H9 (cell line): ENCODE results near the gene MYL2. TPM values are rescaled to one million over a fixed set of nuclear protein-coding genes. Genes with fewer than 3 reads are reported as not detected.

Source experiments
- DNase-seq: peaks from one replicate; pipeline ENCODE4 v3.0.0-alpha.2; 2017
- H2AFZ ChIP-seq: one replicate; pipeline ENCODE4 v1.6.1; 2013; ENCODE audit warnings: mild to moderate bottlenecking, low read length, control low read depth, moderate library complexity
- H2AK5ac ChIP-seq: 2 replicates; pipeline ENCODE4 v1.6.1; 2013; ENCODE audit warnings: low read length, control low read depth, mixed read lengths; ENCODE audit not compliant: insufficient read length
- H2BK120ac ChIP-seq: one replicate; pipeline ENCODE4 v1.6.1; 2013; ENCODE audit warnings: low read depth, mild to moderate bottlenecking, low read length, control low read depth, inconsistent platforms; ENCODE audit not compliant: poor library complexity, severe bottlenecking
- H2BK12ac ChIP-seq: 2 replicates; pipeline ENCODE4 v1.6.1; 2013; ENCODE audit warnings: low read length, control low read depth, mixed read lengths, low read depth; ENCODE audit not compliant: insufficient read length
- H2BK15ac ChIP-seq: 2 replicates; pipeline ENCODE4 v1.6.1; 2013; ENCODE audit warnings: low read depth, low read length, control low read depth
- H2BK20ac ChIP-seq: one replicate; pipeline ENCODE4 v1.6.1; 2013; ENCODE audit warnings: low read depth, mild to moderate bottlenecking, low read length, control low read depth, inconsistent platforms; ENCODE audit not compliant: poor library complexity, severe bottlenecking
- H2BK5ac ChIP-seq: 2 replicates; pipeline ENCODE4 v1.6.1; 2013; ENCODE audit warnings: low read length, control low read depth, mixed read lengths; ENCODE audit not compliant: insufficient read length
- H3K14ac ChIP-seq: 2 replicates; pipeline ENCODE4 v1.6.1; 2013; ENCODE audit warnings: low read length, control low read depth; ENCODE audit not compliant: insufficient read depth
- H3K18ac ChIP-seq: 2 replicates; pipeline ENCODE4 v1.6.1; 2013; ENCODE audit warnings: low read depth, mild to moderate bottlenecking, mixed read lengths, low read length, control low read depth; ENCODE audit not compliant: insufficient read length
- H3K23ac ChIP-seq: 2 replicates; pipeline ENCODE4 v1.6.1; 2013; ENCODE audit warnings: low read length, control low read depth, mixed read lengths, low read depth; ENCODE audit not compliant: insufficient read length
- H3K23me2 ChIP-seq: 2 replicates; pipeline ENCODE4 v1.6.1; 2013; ENCODE audit warnings: low read depth, mild to moderate bottlenecking, mixed read lengths, low read length, control low read depth; ENCODE audit not compliant: insufficient read length, poor library complexity, severe bottlenecking
- H3K27ac ChIP-seq: 2 replicates; pipeline ENCODE4 v1.5.1; 2013; ENCODE audit warnings: low read length, control low read depth, mixed read lengths, low read depth; ENCODE audit not compliant: insufficient read length
- H3K27me3 ChIP-seq: 2 replicates; pipeline ENCODE4 v1.6.1; 2013; ENCODE audit warnings: low read length, control low read depth, inconsistent platforms; ENCODE audit not compliant: insufficient read depth
- H3K4ac ChIP-seq: 2 replicates; pipeline ENCODE4 v1.6.1; 2013; ENCODE audit warnings: low read depth, mild to moderate bottlenecking, control low read depth, inconsistent platforms, low read length, moderate library complexity
- H3K4me1 ChIP-seq: 2 replicates; pipeline ENCODE4 v1.6.1; 2013; ENCODE audit warnings: low read length, control low read depth, inconsistent platforms; ENCODE audit not compliant: insufficient read depth
- H3K4me2 ChIP-seq: 2 replicates; pipeline ENCODE4 v1.6.1; 2013; ENCODE audit warnings: low read length, control low read depth, mixed read lengths; ENCODE audit not compliant: insufficient read length, insufficient read depth
- H3K56ac ChIP-seq: 2 replicates; pipeline ENCODE4 v1.6.1; 2013; ENCODE audit warnings: low read depth, mild to moderate bottlenecking, mixed read lengths, low read length, control low read depth; ENCODE audit not compliant: insufficient read length
- H3K79me1 ChIP-seq: 2 replicates; pipeline ENCODE4 v1.6.1; 2013; ENCODE audit warnings: low read depth, mild to moderate bottlenecking, moderate library complexity, low read length, control low read depth, inconsistent platforms; ENCODE audit not compliant: insufficient read depth, poor library complexity, severe bottlenecking
- H3K79me2 ChIP-seq: 2 replicates; pipeline ENCODE4 v1.6.1; 2013; ENCODE audit warnings: low read length, control low read depth, inconsistent platforms; ENCODE audit not compliant: insufficient read depth
- H3K9ac ChIP-seq: 2 replicates; pipeline ENCODE4 v1.6.1; 2013; ENCODE audit warnings: low read length, control low read depth, mixed read lengths; ENCODE audit not compliant: insufficient read length; ENCODE audit errors: extremely low read depth
- H3K9me3 ChIP-seq: one replicate; pipeline ENCODE4 v1.6.1; 2013; ENCODE audit warnings: low read depth, low read length, inconsistent platforms; ENCODE audit not compliant: control insufficient read depth
- H3T11ph ChIP-seq: one replicate; pipeline ENCODE4 v1.6.1; 2013; ENCODE audit warnings: mild to moderate bottlenecking, low read length, control low read depth, inconsistent platforms
- H4K20me1 ChIP-seq: one replicate; pipeline ENCODE4 v1.6.1; 2013; ENCODE audit not compliant: control insufficient read depth, insufficient read length, insufficient read depth
- H4K5ac ChIP-seq: 2 replicates; pipeline ENCODE4 v1.6.1; 2013; ENCODE audit warnings: low read depth, mild to moderate bottlenecking, mixed read lengths, low read length, control low read depth; ENCODE audit not compliant: insufficient read length
- H4K8ac ChIP-seq: replicated peaks from 2 replicates; pipeline ENCODE4 v1.6.1; 2013; ENCODE audit warnings: low read length, control low read depth, mixed read lengths, low read depth; ENCODE audit not compliant: insufficient read length
- H4K91ac ChIP-seq: 2 replicates; pipeline ENCODE4 v1.6.1; 2013; ENCODE audit warnings: low read depth, mild to moderate bottlenecking, moderate library complexity, mixed read lengths, low read length, control low read depth; ENCODE audit not compliant: insufficient read length
- H3K27ac Mint-ChIP-seq, 3 experiments: 2 replicates in 2 of 3; 3 replicates in 1 of 3; pipeline ENCODE4 v1.8.0; 2020 to 2021; ENCODE audit warnings: mixed read lengths in 3 of 3, mild to moderate bottlenecking in 1 of 3, moderate library complexity in 1 of 3
- H3K27me3 Mint-ChIP-seq: 2 replicates; pipeline ENCODE4 v1.8.0; 2021; ENCODE audit warnings: low read depth, mild to moderate bottlenecking, moderate library complexity, mixed read lengths
- H3K36me3 Mint-ChIP-seq, 3 experiments: 2 replicates in 2 of 3; 3 replicates in 1 of 3; pipeline ENCODE4 v1.8.0; 2020 to 2021; ENCODE audit warnings: low read depth in 3 of 3, mixed read lengths in 3 of 3; ENCODE audit not compliant: insufficient read depth in 1 of 3
- H3K4me1 Mint-ChIP-seq, 2 experiments: 2 replicates each; pipeline ENCODE4 v1.8.0; 2020; ENCODE audit warnings: mixed read lengths in 2 of 2
- H3K4me3 Mint-ChIP-seq, 2 experiments: 2 replicates in 1 of 2; 3 replicates in 1 of 2; pipeline ENCODE4 v1.8.0; 2020 to 2021; ENCODE audit warnings: mild to moderate bottlenecking in 2 of 2, mixed read lengths in 2 of 2, moderate library complexity in 1 of 2
- H3K9me3 Mint-ChIP-seq, 2 experiments: 2 replicates in 1 of 2; 3 replicates in 1 of 2; pipeline ENCODE4 v1.8.0; 2020; ENCODE audit warnings: mild to moderate bottlenecking in 2 of 2, mixed read lengths in 2 of 2, moderate library complexity in 1 of 2
- WGBS: extraction: QIAGEN DNeasy Blood & Tissue Kit; methylation state at CpG from one replicate; pipeline ENCODE4 v1.1.7; 2013; ENCODE audit warnings: missing lambda C conversion rate, low lambda C conversion rate, mixed read lengths; ENCODE audit not compliant: insufficient read length; ENCODE audit errors: extremely low coverage; 5-methylcytosine and 5-hydroxymethylcytosine counted together
- total RNA-seq: library from RNA; stranded (reverse); gene quantifications from 2 replicates; pipeline ENCODE4 v1.2.1, GENCODE V29; 2021
- TF ChIP-seq, protein P1 (sequence below): fragments of 200-600 bp; sonication (generic); conservative IDR thresholded peaks from 3 replicates; pipeline ENCODE4 v1.8.0; 2021; ENCODE audit warnings: antibody characterized with exemption, mild to moderate bottlenecking

The MYL2 gene
- total RNA-seq, 1 experiment from 2014 or later: not detected

DNA sequence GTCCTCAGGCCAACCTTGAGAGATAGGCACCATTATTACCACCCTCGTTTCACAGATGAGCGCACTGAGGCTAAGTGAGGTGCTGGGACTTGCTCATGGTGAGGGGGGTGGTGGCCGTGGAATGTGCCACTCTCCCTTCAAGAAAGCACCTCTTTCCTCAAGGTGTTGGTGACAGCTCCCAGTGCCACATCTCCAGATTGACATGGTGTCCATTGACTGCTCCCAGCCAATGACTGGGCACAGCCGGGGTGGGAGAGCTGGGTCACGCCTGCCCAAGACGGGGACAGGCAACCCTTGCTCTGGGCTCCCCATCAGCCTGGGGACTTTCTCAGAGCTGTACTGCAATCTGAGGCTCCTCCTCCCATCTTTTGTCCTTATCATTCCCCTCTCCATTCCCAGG, 21.0 kb upstream of the MYL2 start:
- Histone ChIP-seq H3K4me1 (peaks cover 3% of the 10 kb centered on the region; the same call in 1 of the 2 replicates), H2AK5ac (no peak overlapping the region), H3K27me3 (no peaks in the 10 kb centered on the region), H3K18ac (no peak overlapping the region), H2BK120ac (no peak overlapping the region), H2BK5ac (no peak overlapping the region), H3K79me2 (no peaks in the 10 kb centered on the region; the same call in 1 of the 2 replicates), H3K4ac (no peak overlapping the region), H2BK20ac (no peak overlapping the region), H3K23ac (no peak overlapping the region), H4K5ac (no peak overlapping the region), H3K27ac (no peak overlapping the region), H3T11ph (no peak overlapping the region), H3K56ac (no peak overlapping the region), H4K8ac (no peak overlapping the region), H2AFZ (no peak overlapping the region), H3K79me1 (no peaks in the 10 kb centered on the region), H3K9me3 (peaks cover 8% of the 10 kb centered on the region), H3K14ac (no peak overlapping the region; the same call in 1 of the 2 replicates), H4K20me1 (no peaks in the 10 kb centered on the region), H2BK15ac (no peak overlapping the region), H2BK12ac (no peak overlapping the region), H4K91ac (no peak overlapping the region), H3K4me2 (no peak overlapping the region), H3K9ac (no peak overlapping the region), H3K23me2 (peaks cover 4% of the 10 kb centered on the region)
- WGBS: no CpG with 5 or more reads among the region's 6 CpGs
- peak; percentile 29 for DNase-seq
- Mint-ChIP-seq H3K36me3 (peaks cover 8 to 50% (median 17%) of the 10 kb centered on the region in 3 experiments), H3K4me3 (no peak overlapping the region), H3K4me1 (peaks cover 24% of the 10 kb centered on the region in 2 experiments), H3K27me3 (no peaks in the 10 kb centered on the region), H3K9me3 (peaks cover 13 to 14% of the 10 kb centered on the region in 2 experiments), H3K27ac (no peak overlapping the region; a peak in 1 of 7 replicates)
- TF ChIP-seq, protein P1, sequence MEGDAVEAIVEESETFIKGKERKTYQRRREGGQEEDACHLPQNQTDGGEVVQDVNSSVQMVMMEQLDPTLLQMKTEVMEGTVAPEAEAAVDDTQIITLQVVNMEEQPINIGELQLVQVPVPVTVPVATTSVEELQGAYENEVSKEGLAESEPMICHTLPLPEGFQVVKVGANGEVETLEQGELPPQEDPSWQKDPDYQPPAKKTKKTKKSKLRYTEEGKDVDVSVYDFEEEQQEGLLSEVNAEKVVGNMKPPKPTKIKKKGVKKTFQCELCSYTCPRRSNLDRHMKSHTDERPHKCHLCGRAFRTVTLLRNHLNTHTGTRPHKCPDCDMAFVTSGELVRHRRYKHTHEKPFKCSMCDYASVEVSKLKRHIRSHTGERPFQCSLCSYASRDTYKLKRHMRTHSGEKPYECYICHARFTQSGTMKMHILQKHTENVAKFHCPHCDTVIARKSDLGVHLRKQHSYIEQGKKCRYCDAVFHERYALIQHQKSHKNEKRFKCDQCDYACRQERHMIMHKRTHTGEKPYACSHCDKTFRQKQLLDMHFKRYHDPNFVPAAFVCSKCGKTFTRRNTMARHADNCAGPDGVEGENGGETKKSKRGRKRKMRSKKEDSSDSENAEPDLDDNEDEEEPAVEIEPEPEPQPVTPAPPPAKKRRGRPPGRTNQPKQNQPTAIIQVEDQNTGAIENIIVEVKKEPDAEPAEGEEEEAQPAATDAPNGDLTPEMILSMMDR: no peak
